Lung (tissue), 13 donors: ENCODE measurements around the gene CPLX3. TPM values are rescaled to one million over a fixed set of nuclear protein-coding genes. Genes with fewer than 3 reads are reported as not detected.

Experiments used
- ATAC-seq: fragments of 200-7000 bp; cut with Tn5 transposase; one replicate; pipeline ENCODE4 v1.9.1; 2020; ENCODE audit warnings: moderate number of reproducible peaks; ENCODE audit not compliant: insufficient read depth, low FRiP score
- DNase-seq, 3 donors: peaks; one replicate each; pipeline ENCODE4 v3.0.0-alpha.2; 2013 to 2017
- H3K27ac ChIP-seq, 2 donors: one replicate each; pipeline ENCODE4 v1.5.1; 2013; ENCODE audit warnings: mild to moderate bottlenecking in 2 of 2, moderate library complexity in 2 of 2, control low read depth in 1 of 2, inconsistent platforms in 1 of 2, low read depth in 1 of 2, low read length in 1 of 2
- H3K27me3 ChIP-seq, 3 donors: one replicate each; pipeline ENCODE4 v1.5.1; 2013; ENCODE audit warnings: low read length in 2 of 3; ENCODE audit not compliant: control insufficient read depth in 3 of 3, insufficient read depth in 3 of 3
- H3K36me3 ChIP-seq, 4 donors: one replicate each; pipeline ENCODE4 v1.5.1; 2013; ENCODE audit warnings: low read length in 4 of 4, mild to moderate bottlenecking in 1 of 4, moderate library complexity in 1 of 4; ENCODE audit not compliant: control insufficient read depth in 4 of 4, insufficient read depth in 4 of 4
- H3K4me1 ChIP-seq, 5 donors: one replicate each; pipeline ENCODE4 v1.5.1; 2013; ENCODE audit warnings: low read length in 5 of 5, mild to moderate bottlenecking in 2 of 5, moderate library complexity in 1 of 5; ENCODE audit not compliant: control insufficient read depth in 5 of 5, insufficient read depth in 5 of 5
- H3K4me3 ChIP-seq: one replicate; pipeline ENCODE4 v1.5.1; 2013; ENCODE audit warnings: mild to moderate bottlenecking, control low read depth, moderate library complexity
- H3K9ac ChIP-seq, 2 donors: one replicate each; pipeline ENCODE4 v1.5.1; 2013; ENCODE audit warnings: low read length in 2 of 2, control low read depth in 1 of 2; ENCODE audit not compliant: insufficient read depth in 1 of 2
- H3K9me3 ChIP-seq, 4 donors: one replicate each; pipeline ENCODE4 v1.5.1; 2013; ENCODE audit warnings: low read length in 3 of 4, mild to moderate bottlenecking in 1 of 4, moderate library complexity in 1 of 4; ENCODE audit not compliant: control insufficient read depth in 4 of 4, insufficient read depth in 3 of 4
- WGBS, 2 donors: extraction: QIAGEN DNeasy Blood & Tissue Kit; methylation state at CpG; one replicate each; pipeline ENCODE4 v1.1.7; 2013; 5-methylcytosine and 5-hydroxymethylcytosine counted together
- polyA plus RNA-seq, 2 donors: library from polyadenylated mRNA; stranded (reverse); fragments of 200-250 nt; gene quantifications; one replicate each; pipeline ENCODE4 v1.2.1, GENCODE V29; 2013
- small RNA-seq: library from RNA; depleted of rRNA; stranded (forward); fragments of <200 nt; gene quantifications from one replicate; pipeline ENCODE3, GENCODE V24; 2014; ENCODE audit warnings: low replicate concordance
- total RNA-seq, 2 donors: library from RNA; depleted of rRNA in 1 of 2; stranded (reverse); fragments of >200 nt in 1 of 2; gene quantifications; one replicate each; pipeline ENCODE4 v1.2.1, GENCODE V29; 2014 to 2021
- TF ChIP-seq, protein P1 (sequence below): IDR thresholded peaks from 2 replicates; pipeline ENCODE4 v1.5.1; 2012; ENCODE audit warnings: mild to moderate bottlenecking; ENCODE audit errors: control extremely low read depth, extremely low read depth
- donor health status: control.
- donor health status: control.
- donor health status: Bipolar disorder and iron deficiency.
- donor health status: healthy.
- donor health status: DM: yes; HTN: yes; CAD: no.

CPLX3 gene
- total and polyA plus RNA-seq, 4 donors, result 0.10 to 0.13 TPM; not detected in 2

DNA sequence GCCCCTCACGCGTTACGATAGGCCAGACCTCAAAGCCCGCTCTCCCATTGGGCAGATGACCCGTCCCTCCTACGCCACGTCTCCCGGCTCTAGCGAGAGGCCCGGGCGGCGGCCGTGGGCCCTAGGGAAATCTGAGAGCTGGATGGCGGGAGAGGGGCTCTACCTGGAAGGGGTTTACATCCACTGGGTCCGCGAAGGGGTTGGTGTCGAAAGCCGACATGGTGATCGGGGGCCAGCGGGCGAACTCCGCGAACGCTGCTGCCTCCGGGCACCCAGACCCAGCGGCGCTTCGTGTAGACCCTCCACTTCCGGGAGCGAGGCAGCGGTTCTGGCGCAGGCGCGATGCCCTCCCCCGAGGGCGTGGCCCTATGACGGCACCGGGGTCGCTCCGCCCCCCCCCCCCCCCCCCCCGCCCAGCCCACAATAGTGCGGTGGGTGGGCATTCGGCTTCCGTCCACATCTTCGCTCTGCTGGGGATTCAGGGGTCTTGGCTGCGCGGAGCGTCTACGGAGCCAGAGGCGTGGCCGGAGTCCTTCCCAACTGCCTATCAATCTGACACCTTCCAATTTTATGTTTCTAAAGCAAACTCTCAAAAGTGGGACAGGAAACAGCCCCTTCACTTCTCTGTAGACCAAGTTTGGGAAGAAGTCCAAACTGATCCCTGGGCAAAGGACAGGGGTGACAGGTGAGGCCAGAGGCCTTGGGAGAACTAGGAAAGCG is 46.8 kb downstream of the CPLX3 start, which contains the start of gene SCAMP2:
Gene SCAMP2 (minus strand): TSS at position 330 of the 720 bp plus-strand sequence. CDS start 110 bp downstream, at position 220.
- Histone ChIP-seq H3K27ac (peak within 1 kb of the TSS; percentile 96 to 99), H3K4me3 (peak within 1 kb of the TSS; percentile 89), H3K36me3 (no peaks in the 10 kb centered on the region), H3K4me1 (peaks cover 7 to 25% (median 18%) of the 10 kb centered on the region in 5 donors), H3K9ac (peak within 1 kb of the TSS; percentile 56 to 77), H3K9me3 (no peaks in the 10 kb centered on the region), H3K27me3 (no peaks in the 10 kb centered on the region)
- ATAC-seq (peak; percentile 90), DNase-seq (peak; percentile 94 to 96 (median 96))
- TF ChIP-seq, protein P1, sequence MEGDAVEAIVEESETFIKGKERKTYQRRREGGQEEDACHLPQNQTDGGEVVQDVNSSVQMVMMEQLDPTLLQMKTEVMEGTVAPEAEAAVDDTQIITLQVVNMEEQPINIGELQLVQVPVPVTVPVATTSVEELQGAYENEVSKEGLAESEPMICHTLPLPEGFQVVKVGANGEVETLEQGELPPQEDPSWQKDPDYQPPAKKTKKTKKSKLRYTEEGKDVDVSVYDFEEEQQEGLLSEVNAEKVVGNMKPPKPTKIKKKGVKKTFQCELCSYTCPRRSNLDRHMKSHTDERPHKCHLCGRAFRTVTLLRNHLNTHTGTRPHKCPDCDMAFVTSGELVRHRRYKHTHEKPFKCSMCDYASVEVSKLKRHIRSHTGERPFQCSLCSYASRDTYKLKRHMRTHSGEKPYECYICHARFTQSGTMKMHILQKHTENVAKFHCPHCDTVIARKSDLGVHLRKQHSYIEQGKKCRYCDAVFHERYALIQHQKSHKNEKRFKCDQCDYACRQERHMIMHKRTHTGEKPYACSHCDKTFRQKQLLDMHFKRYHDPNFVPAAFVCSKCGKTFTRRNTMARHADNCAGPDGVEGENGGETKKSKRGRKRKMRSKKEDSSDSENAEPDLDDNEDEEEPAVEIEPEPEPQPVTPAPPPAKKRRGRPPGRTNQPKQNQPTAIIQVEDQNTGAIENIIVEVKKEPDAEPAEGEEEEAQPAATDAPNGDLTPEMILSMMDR, result no peak
- WGBS, 2 donors, result 1% methylated on average over 41 to 50 of the region's 52 CpGs

DNA sequence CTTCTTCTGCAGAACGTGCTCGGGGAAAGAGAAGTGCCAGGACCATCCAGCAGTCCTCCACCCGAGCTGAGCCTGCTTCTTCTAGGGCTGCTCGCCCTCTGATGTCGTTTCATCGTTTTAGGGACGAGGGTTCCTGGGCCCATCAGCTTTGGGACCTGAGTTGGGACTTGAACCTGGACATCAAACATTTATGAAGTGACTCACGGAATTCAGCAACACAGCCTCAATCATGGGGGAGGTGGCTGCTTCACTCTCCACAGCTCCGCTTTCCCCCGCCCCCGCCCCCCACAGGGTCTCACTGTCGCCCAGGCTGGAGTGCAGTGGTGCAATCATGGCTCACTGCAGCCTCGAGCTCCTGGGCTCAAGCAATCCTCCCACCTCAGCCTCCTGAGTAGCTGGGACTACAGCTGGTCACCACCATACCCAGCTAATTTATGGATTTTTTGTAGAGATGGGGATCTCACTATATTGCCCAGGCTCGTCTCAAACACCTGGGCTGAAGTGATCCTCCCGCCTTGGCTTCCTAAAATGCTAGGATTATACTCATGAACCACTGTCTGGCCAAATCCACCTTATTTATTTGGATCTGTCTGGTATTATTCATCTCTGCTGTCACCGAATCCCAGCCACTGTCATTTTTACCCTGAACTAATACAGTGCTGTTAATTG is 47.5 kb downstream of the CPLX3 start:
- WGBS, 2 donors, result 32 to 33% methylated on average over 16 of the region's 16 CpGs
- Histone ChIP-seq H3K4me1 (peaks cover 7 to 25% (median 18%) of the 10 kb centered on the region in 5 donors), H3K27me3 (no peaks in the 10 kb centered on the region), H3K9me3 (no peaks in the 10 kb centered on the region), H3K4me3 (no peak overlapping the region), H3K9ac (peak overlapping the region; percentile 16 to 77), H3K27ac (peak overlapping the region; percentile 70 to 76), H3K36me3 (no peaks in the 10 kb centered on the region)
- no peak for DNase-seq
- ATAC-seq, result no peak
- TF ChIP-seq, protein P1, result no peak

DNA sequence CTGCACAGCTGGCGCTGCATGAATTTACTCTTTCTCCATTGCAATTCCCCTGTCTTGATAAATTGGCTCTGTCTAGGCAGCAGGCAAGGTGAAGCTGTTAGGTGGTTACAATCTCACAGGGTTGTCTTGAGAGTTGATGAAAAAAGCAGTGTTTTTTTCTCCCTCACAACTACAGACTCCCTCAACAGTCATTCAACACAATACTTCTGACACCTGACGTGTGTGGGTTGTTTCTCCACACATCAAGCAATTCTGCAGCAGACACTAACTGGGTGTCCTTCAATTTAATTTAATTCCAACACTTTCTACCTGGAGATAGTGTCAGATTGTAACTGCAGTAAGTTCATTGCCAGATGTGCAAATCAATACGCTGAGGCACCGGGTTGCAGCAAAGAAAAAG is 51.8 kb downstream of the CPLX3 start:
- Histone ChIP-seq H3K27ac (no peak overlapping the region), H3K27me3 (no peaks in the 10 kb centered on the region), H3K36me3 (no peaks in the 10 kb centered on the region), H3K9ac (no peak overlapping the region), H3K9me3 (peaks cover 0 to 5% (median 0%) of the 10 kb centered on the region in 4 donors), H3K4me1 (peaks cover 0 to 4% (median 0%) of the 10 kb centered on the region in 5 donors), H3K4me3 (no peak overlapping the region)
- 79 to 94% methylated on average over 4 of the region's 4 CpGs for WGBS, 2 donors
- no peak for DNase-seq
- ATAC-seq, result no peak
- TF ChIP-seq, protein P1, result no peak

Small RNA genes lying within 50 kb of the gene (small RNA-seq; reads per million reads assigned to genes)
- gene CPLX3 (not detected), gene MIR4513 (0.06 reads per million), gene MIR6882 (0.10 reads per million)

Other genes starting within 250 kb of the CPLX3 start
- gene CLK3, start 210.8 kb upstream of the CPLX3 start, total RNA-seq, result 10 to 100 TPM; 65.9 to 70.4 TPM
- 10 to 100 TPM; 56.1 to 63.3 TPM for gene CLK3, start 210.8 kb upstream of the CPLX3 start, polyA plus RNA-seq
- gene EDC3, start 130.6 kb upstream of the CPLX3 start, total RNA-seq, result 10 to 100 TPM; 27.1 to 31.9 TPM
- gene EDC3, start 130.6 kb upstream of the CPLX3 start, polyA plus RNA-seq, result 10 to 100 TPM; 15.3 to 17.0 TPM
- gene CYP1A1, start 101.1 kb upstream of the CPLX3 start, total RNA-seq, result under 1 TPM; 0.31 to 1.00 TPM
- 10 to 100 TPM in 1 of 2 donors, under 1 TPM in 1; 0.46 to 15.0 TPM for gene CYP1A1, start 101.1 kb upstream of the CPLX3 start, polyA plus RNA-seq
- gene CYP1A2, start 77.8 kb upstream of the CPLX3 start, total RNA-seq, result under 1 TPM in 1 of 2 donors, not detected in 1; 0.17 TPM
- gene CYP1A2, start 77.8 kb upstream of the CPLX3 start, polyA plus RNA-seq, result under 1 TPM; 0.05 to 0.57 TPM
- 10 to 100 TPM; 39.7 to 82.9 TPM for gene CSK, start 44.5 kb upstream of the CPLX3 start, total RNA-seq
- 10 to 100 TPM; 40.9 to 99.1 TPM for gene CSK, start 44.5 kb upstream of the CPLX3 start, polyA plus RNA-seq
- under 1 TPM in 1 of 2 donors, not detected in 1; 0.31 TPM for gene LMAN1L, start 13.8 kb upstream of the CPLX3 start, total RNA-seq
- under 1 TPM in 1 of 2 donors, not detected in 1; 0.11 TPM for gene LMAN1L, start 13.8 kb upstream of the CPLX3 start, polyA plus RNA-seq
- 10 to 100 TPM; 20.6 to 46.8 TPM for gene ULK3, start 16.5 kb downstream of the CPLX3 start, total RNA-seq
- gene ULK3, start 16.5 kb downstream of the CPLX3 start, polyA plus RNA-seq, result 10 to 100 TPM; 30.6 to 54.5 TPM
- gene SCAMP2, start 46.7 kb downstream of the CPLX3 start, total RNA-seq, result 100 to 1,000 TPM in 1 of 2 donors, 10 to 100 TPM in 1; 51.2 to 122 TPM
- gene SCAMP2, start 46.7 kb downstream of the CPLX3 start, polyA plus RNA-seq, result 100 to 1,000 TPM in 1 of 2 donors, 10 to 100 TPM in 1; 62.7 to 103 TPM
- gene MPI, start 63.4 kb downstream of the CPLX3 start, total RNA-seq, result 10 to 100 TPM; 28.5 to 42.4 TPM
- gene MPI, start 63.4 kb downstream of the CPLX3 start, polyA plus RNA-seq, result 10 to 100 TPM; 13.7 to 31.7 TPM
- 10 to 100 TPM; 49.7 to 88.4 TPM for gene FAM219B, start 80.2 kb downstream of the CPLX3 start, total RNA-seq
- gene FAM219B, start 80.2 kb downstream of the CPLX3 start, polyA plus RNA-seq, result 10 to 100 TPM; 32.4 to 35.3 TPM
- gene COX5A, start 111.4 kb downstream of the CPLX3 start, total RNA-seq, result 100 to 1,000 TPM in 1 of 2 donors, 10 to 100 TPM in 1; 70.7 to 163 TPM
- 100 to 1,000 TPM; 233 to 301 TPM for gene COX5A, start 111.4 kb downstream of the CPLX3 start, polyA plus RNA-seq
- 10 to 100 TPM in 1 of 2 donors, 1 to 10 TPM in 1; 3.8 to 15.2 TPM for gene RPP25, start 130.1 kb downstream of the CPLX3 start, total RNA-seq
- gene RPP25, start 130.1 kb downstream of the CPLX3 start, polyA plus RNA-seq, result 10 to 100 TPM in 1 of 2 donors, 1 to 10 TPM in 1; 10.0 to 15.7 TPM
- gene SCAMP5, start 168.9 kb downstream of the CPLX3 start, total RNA-seq, result 1 to 10 TPM; 3.8 to 4.8 TPM
- gene SCAMP5, start 168.9 kb downstream of the CPLX3 start, polyA plus RNA-seq, result 1 to 10 TPM in 1 of 2 donors, under 1 TPM in 1; 0.94 to 9.5 TPM
- 10 to 100 TPM; 12.8 to 19.2 TPM for gene PPCDC, start 197.0 kb downstream of the CPLX3 start, total RNA-seq
- 10 to 100 TPM; 22.5 to 23.8 TPM for gene PPCDC, start 197.0 kb downstream of the CPLX3 start, polyA plus RNA-seq